Measurements from ENCODE around the gene MAPRE2. TPM values are rescaled to one million over a fixed set of nuclear protein-coding genes. Genes with fewer than 3 reads are reported as not detected.
"Not testable (repeated sequence)": the region's sequence is repeated elsewhere in the genome, so short reads cannot be mapped to it uniquely, and the experiment has no call there.

The MAPRE2 gene
- total RNA-seq, 1 donor from 2014 or later: 50.7 TPM

DNA sequence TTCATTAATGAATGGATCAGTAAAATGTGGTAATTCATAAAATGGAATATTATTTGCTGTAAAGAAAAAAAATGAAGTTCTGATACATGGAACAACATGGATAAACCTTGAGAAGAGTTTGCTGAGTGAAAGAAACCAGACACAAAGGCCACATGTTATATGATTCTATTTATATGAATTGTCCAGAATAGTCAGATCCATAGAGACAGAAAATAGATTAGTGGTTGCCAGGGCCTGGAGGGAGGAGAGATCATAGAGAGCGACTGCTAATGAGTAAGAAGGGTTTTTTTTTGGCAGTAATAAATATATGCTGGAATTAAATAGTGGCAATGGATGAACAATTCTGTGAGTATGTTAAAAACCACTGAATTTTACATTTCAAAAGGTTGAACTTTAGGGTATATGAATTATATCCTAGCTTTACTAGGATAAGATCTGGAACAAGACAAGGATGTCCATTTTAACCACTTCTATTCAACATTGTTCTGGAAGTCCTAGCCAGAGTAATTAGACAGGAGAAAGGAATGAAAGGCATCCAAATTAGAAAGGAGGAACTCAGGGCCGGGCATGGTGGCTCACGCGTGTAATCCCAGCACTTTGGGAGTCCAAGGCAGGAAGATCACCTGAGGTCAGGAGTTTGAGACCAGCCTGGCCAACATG, 48.8 kb downstream of the MAPRE2 start:
- intact Hi-C loops (cut with micrococcal nuclease): no loop called here
- no peak overlapping the region for H3K4me3 Mint-ChIP-seq
- H3K27me3 Mint-ChIP-seq (ENCODE audit: insufficient read depth): no peaks in the 10 kb centered on the region
- no peaks in the 10 kb centered on the region for H3K9me3 Mint-ChIP-seq
- H3K36me3 Mint-ChIP-seq (ENCODE audit: low read depth): peaks cover 7% of the 10 kb centered on the region
- no peak overlapping the region for H3K27ac Mint-ChIP-seq
- DNase-seq (ENCODE audit: low spot score): no peak
- H3K4me1 Mint-ChIP-seq (ENCODE audit: low read depth): no peaks in the 10 kb centered on the region

GRCh38 chr18:35091841-35092240, 50.6 kb downstream of the MAPRE2 start:
- no peak for DNase-seq (ENCODE audit: low spot score)
- intact Hi-C loops (cut with micrococcal nuclease): no loop called here
- no peaks in the 10 kb centered on the region for H3K4me1 Mint-ChIP-seq (ENCODE audit: low read depth)
- no peak overlapping the region for H3K4me3 Mint-ChIP-seq
- H3K36me3 Mint-ChIP-seq (ENCODE audit: low read depth): peaks cover 10% of the 10 kb centered on the region
- H3K27ac Mint-ChIP-seq: no peak overlapping the region
- H3K9me3 Mint-ChIP-seq: no peaks in the 10 kb centered on the region
- no peaks in the 10 kb centered on the region for H3K27me3 Mint-ChIP-seq (ENCODE audit: insufficient read depth)

DNA sequence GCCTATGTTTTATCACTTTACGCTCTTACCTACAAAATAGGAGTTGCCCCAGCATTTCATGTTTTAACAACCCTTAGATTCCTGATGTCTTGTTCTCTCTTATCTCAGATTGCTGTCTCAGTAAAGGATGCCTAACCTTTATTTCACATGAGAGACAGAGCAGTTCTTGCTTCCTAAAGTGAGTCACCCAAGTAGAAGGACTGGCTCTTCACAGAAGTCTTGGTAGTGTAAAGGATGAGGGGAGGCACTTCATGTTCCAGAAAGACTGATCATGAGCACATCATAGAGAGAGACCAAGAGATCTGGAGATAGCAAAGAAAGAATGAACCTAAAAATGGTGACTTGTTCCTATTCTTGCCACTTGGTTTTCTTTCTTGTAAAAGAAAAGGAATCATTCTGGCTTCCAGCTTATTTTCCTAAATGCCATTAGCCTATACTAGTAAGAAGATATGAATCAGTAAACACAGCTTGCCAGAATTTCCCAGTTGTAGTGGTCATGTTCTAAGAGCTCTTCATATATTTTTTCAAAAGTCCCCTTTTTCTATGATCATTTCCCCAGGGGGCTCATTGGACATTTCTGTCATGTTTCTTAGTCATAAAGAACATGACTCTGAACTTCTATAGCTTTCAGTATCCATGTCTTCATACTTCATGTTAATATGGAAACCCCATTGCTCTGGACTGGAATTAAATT, 54.9 kb downstream of the MAPRE2 start:
- H3K27me3 Mint-ChIP-seq (ENCODE audit: insufficient read depth): no peaks in the 10 kb centered on the region
- DNase-seq (ENCODE audit: low spot score): no peak
- H3K4me3 Mint-ChIP-seq: no peak overlapping the region
- intact Hi-C loops (cut with micrococcal nuclease): no loop called here
- H3K4me1 Mint-ChIP-seq (ENCODE audit: low read depth): no peaks in the 10 kb centered on the region
- no peak overlapping the region for H3K27ac Mint-ChIP-seq
- no peaks in the 10 kb centered on the region for H3K9me3 Mint-ChIP-seq
- peaks cover 12% of the 10 kb centered on the region for H3K36me3 Mint-ChIP-seq (ENCODE audit: low read depth)

DNA sequence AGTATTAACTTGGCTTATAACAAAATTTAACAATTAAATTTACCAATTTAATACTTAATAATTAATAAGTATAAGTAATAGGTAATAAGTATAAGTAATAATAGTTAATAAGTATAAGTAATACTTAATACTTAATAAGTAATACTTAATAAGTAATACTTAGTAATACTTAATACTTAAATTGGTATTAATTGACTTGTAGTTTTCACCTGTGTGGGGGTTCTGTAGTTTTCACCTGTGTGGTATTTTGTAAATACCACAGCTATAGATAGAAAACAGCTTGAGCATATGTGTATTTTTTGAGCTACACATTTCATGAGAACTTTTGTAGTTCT, 55.4 kb downstream of the MAPRE2 start:
- H3K27me3 Mint-ChIP-seq (ENCODE audit: insufficient read depth): no peaks in the 10 kb centered on the region
- no peak overlapping the region for H3K4me3 Mint-ChIP-seq
- H3K27ac Mint-ChIP-seq: no peak overlapping the region
- no peaks in the 10 kb centered on the region for H3K4me1 Mint-ChIP-seq (ENCODE audit: low read depth)
- no peaks in the 10 kb centered on the region for H3K9me3 Mint-ChIP-seq
- peaks cover 14% of the 10 kb centered on the region for H3K36me3 Mint-ChIP-seq (ENCODE audit: low read depth)
- intact Hi-C loops (cut with micrococcal nuclease): no loop called here
- no peak for DNase-seq (ENCODE audit: low spot score)

DNA sequence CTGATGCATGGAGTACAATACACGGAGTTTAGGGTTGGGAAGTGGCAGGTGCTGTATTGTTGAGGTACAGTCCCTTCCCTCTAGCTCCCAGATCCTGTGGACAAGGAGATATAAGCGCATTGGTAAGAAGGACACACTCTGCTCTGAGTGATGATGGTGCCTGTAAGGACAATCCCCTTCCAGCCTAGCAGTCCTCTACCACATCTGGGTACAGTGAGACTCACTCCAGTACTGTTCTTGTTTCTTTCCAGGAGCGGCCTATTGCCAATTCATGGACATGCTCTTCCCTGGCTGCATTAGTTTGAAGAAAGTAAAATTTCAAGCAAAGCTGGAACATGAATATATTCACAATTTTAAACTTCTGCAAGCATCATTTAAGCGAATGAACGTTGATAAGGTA, 56.0 kb downstream of the MAPRE2 start:
- no peaks in the 10 kb centered on the region for H3K27me3 Mint-ChIP-seq (ENCODE audit: insufficient read depth)
- no peak overlapping the region for H3K4me3 Mint-ChIP-seq
- no peak overlapping the region for H3K27ac Mint-ChIP-seq
- intact Hi-C loops (cut with micrococcal nuclease): no loop called here
- no peaks in the 10 kb centered on the region for H3K9me3 Mint-ChIP-seq
- DNase-seq (ENCODE audit: low spot score): no peak
- H3K36me3 Mint-ChIP-seq (ENCODE audit: low read depth): peaks cover 20% of the 10 kb centered on the region
- H3K4me1 Mint-ChIP-seq (ENCODE audit: low read depth): no peaks in the 10 kb centered on the region

GRCh38 chr18:35097763-35098162, 56.5 kb downstream of the MAPRE2 start:
- H3K36me3 Mint-ChIP-seq (ENCODE audit: low read depth): peaks cover 23% of the 10 kb centered on the region

GRCh38 chr18:35099911-35100310, 58.7 kb downstream of the MAPRE2 start:
- no peaks in the 10 kb centered on the region for H3K9me3 Mint-ChIP-seq
- H3K27me3 Mint-ChIP-seq (ENCODE audit: insufficient read depth): no peaks in the 10 kb centered on the region
- H3K4me3 Mint-ChIP-seq: no peak overlapping the region
- intact Hi-C loops (cut with micrococcal nuclease): no loop called here
- H3K27ac Mint-ChIP-seq: no peak overlapping the region
- no peak for DNase-seq (ENCODE audit: low spot score)
- H3K4me1 Mint-ChIP-seq (ENCODE audit: low read depth): no peaks in the 10 kb centered on the region
- H3K36me3 Mint-ChIP-seq (ENCODE audit: low read depth): peaks cover 23% of the 10 kb centered on the region

More at GRCh38 chr18:35097763-35098162, 56.5 kb downstream of the MAPRE2 start:
- Mint-ChIP-seq H3K4me1 (ENCODE audit: low read depth) (no peaks in the 10 kb centered on the region), H3K27me3 (ENCODE audit: insufficient read depth) (no peaks in the 10 kb centered on the region), H3K4me3 (no peak overlapping the region), H3K27ac (no peak overlapping the region), H3K9me3 (no peaks in the 10 kb centered on the region)
- DNase-seq (ENCODE audit: low spot score): no peak
- intact Hi-C loops (cut with micrococcal nuclease): no loop called here

DNA sequence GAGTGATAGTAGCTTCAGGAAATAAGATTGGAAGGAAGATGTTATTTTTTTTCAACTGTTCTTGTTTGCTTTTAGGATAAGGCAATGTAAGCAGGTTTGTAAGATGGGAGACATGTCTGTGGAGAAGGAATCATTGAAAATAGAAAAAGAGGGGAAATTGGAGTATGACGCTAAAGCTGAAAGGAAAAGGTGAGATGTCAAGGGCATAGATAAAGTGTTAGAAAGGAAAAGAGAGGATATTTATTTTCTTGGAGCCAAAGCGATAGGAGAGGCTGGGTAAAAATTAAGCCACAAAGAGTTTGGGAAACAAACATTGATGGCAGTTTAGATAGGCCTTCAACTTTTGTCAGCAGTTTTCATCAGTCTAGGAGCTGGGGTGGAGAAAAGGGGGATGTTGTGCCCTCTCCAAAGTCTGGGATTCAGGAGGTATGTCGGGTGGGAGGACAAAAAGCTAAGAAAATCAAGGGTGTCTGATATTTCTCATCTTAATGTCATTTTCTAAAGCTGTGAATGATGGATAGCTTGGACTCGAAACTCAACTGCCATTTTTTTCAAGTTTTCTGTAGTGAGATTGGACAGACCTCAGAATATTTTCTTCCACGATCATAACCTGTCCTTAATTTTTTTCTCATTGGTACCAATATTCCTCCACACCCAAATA, 63.3 kb downstream of the MAPRE2 start:
- Mint-ChIP-seq H3K36me3 (ENCODE audit: low read depth) (peaks cover 24% of the 10 kb centered on the region), H3K9me3 (no peaks in the 10 kb centered on the region), H3K27ac (no peak overlapping the region), H3K4me3 (no peak overlapping the region), H3K27me3 (ENCODE audit: insufficient read depth) (no peaks in the 10 kb centered on the region), H3K4me1 (ENCODE audit: low read depth) (peaks cover 18% of the 10 kb centered on the region)
- no peak for DNase-seq (ENCODE audit: low spot score)
- intact Hi-C loops (cut with micrococcal nuclease): no loop called here

DNA sequence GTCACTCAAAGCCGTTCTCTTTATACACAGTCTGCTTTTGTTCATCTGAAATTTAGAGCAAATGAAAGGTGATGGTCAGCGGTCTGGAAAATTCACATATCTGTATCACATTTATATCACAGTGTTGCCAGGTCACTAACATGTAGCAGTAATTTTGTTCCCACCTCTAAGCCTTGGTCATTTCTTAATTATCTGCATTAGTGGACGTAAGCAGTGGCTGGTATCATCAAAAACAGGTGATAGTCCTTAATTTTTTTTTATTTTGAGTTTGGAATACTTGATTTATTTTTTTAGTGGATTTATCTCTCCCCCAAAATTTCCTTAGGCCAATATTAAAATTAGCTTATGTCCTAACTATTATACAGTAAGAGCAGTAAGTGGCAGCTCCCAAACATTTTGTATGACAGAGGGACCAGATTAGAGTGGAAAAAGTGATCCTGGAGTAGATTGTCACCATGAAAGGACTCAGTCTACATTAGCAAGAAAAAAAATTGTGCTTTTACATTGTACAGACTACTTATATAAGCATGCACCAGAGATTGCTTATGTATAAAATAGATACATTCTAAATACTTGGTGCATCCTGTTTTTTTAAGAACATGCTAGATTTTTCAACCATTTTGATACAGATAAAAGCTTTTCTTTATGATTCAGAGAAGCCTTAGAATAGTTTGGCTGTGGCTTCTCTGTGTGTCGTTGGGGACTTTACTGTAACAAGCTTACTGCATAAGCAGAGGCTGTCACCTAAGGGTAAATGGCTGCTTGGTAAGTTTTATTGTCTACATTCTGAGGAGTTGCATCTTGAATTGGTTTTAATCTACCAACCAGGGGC, 65.0 kb downstream of the MAPRE2 start:
- Mint-ChIP-seq H3K4me1 (ENCODE audit: low read depth) (peaks cover 18% of the 10 kb centered on the region), H3K4me3 (no peak overlapping the region), H3K36me3 (ENCODE audit: low read depth) (peaks cover 27% of the 10 kb centered on the region), H3K27me3 (ENCODE audit: insufficient read depth) (no peaks in the 10 kb centered on the region), H3K27ac (no peak overlapping the region), H3K9me3 (peaks cover 7% of the 10 kb centered on the region)
- DNase-seq (ENCODE audit: low spot score): no peak
- intact Hi-C loops (cut with micrococcal nuclease): loop anchor here (2.0 kb wide), 1 partner anchor 961 kb away; the partner anchor contains the start of gene RPRD1A

DNA sequence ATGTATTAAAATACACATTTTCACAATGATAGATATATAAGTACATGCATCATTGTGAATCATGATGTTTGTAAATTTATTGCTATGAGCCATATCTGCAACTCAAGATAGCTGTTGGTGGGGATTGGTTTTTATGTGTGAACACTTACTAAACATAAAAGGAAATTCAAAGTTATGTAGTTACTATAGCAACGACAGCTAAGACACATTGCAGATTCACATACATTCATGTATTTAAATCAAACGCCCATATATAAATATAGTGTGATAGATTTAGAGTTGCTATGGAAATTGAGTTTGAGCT, 65.6 kb downstream of the MAPRE2 start:
- Mint-ChIP-seq H3K4me1 (ENCODE audit: low read depth) (peaks cover 18% of the 10 kb centered on the region), H3K27me3 (ENCODE audit: insufficient read depth) (no peaks in the 10 kb centered on the region), H3K27ac (no peak overlapping the region), H3K4me3 (no peak overlapping the region), H3K9me3 (peaks cover 10% of the 10 kb centered on the region), H3K36me3 (ENCODE audit: low read depth) (peaks cover 24% of the 10 kb centered on the region)
- DNase-seq (ENCODE audit: low spot score): no peak
- intact Hi-C loops (cut with micrococcal nuclease): loop anchor here (2.0 kb wide), 1 partner anchor 960 kb away; the partner anchor contains the start of gene RPRD1A

GRCh38 chr18:35107216-35107615, 66.0 kb downstream of the MAPRE2 start:
- Mint-ChIP-seq H3K9me3 (peaks cover 14% of the 10 kb centered on the region), H3K4me3 (no peak overlapping the region), H3K27me3 (ENCODE audit: insufficient read depth) (no peaks in the 10 kb centered on the region), H3K27ac (no peak overlapping the region), H3K4me1 (ENCODE audit: low read depth) (peaks cover 18% of the 10 kb centered on the region), H3K36me3 (ENCODE audit: low read depth) (peaks cover 20% of the 10 kb centered on the region)
- intact Hi-C loops (cut with micrococcal nuclease): loop anchor here (2.0 kb wide), 1 partner anchor 960 kb away; the partner anchor contains the start of gene RPRD1A
- no peak for DNase-seq (ENCODE audit: low spot score)

- DNase-seq (ENCODE audit: low spot score); H3K27me3 Mint-ChIP-seq (ENCODE audit: insufficient read depth); H3K4me3 Mint-ChIP-seq; H3K27ac Mint-ChIP-seq; intact Hi-C loops (cut with micrococcal nuclease): not testable (repeated sequence)
- peaks cover 19% of the 10 kb centered on the region for H3K36me3 Mint-ChIP-seq (ENCODE audit: low read depth)
- peaks cover 21% of the 10 kb centered on the region for H3K9me3 Mint-ChIP-seq
- peaks cover 18% of the 10 kb centered on the region for H3K4me1 Mint-ChIP-seq (ENCODE audit: low read depth)
Measured at GRCh38 chr18:35108088-35108487, 66.9 kb downstream of the MAPRE2 start.

DNA sequence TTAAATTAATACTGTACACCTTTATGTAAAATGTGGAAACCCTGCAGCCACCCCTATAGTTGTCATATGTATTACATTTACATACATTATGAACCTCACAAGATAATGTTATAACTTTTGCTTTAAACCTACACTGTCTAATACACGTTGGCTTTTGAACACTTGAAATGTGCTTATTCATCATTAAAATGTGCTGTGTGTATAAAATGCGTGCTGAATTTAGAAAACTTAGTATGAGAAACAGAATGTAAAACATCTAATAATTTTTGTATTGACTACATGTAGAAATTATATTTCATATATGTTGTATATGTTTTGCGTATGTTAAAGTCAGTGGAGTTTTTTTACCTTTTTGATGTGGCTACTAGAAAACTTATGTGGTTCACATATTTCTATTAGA, 68.8 kb downstream of the MAPRE2 start:
- intact Hi-C loops (cut with micrococcal nuclease): no loop called here
- Mint-ChIP-seq H3K4me1 (ENCODE audit: low read depth) (peaks cover 18% of the 10 kb centered on the region), H3K9me3 (peaks cover 24% of the 10 kb centered on the region), H3K36me3 (ENCODE audit: low read depth) (peaks cover 21% of the 10 kb centered on the region), H3K4me3 (no peak overlapping the region), H3K27ac (no peak overlapping the region), H3K27me3 (ENCODE audit: insufficient read depth) (no peaks in the 10 kb centered on the region)
- no peak for DNase-seq (ENCODE audit: low spot score)
